Cerebellar nuclear complex (tissue), 1 donor: ENCODE data around the gene ATP8B3.

Source experiments
- DNase-seq, 2 experiments: peaks; one replicate each; lab custom pipeline; 2025; lab: John Stamatoyannopoulos, UW

ATP8B3 gene

GRCh38 chr19:1744822-1745563 lies 67.1 kb downstream of the ATP8B3 start:
- no peak for DNase-seq

- DNase-seq: no peak
These were observed 67.9 kb downstream of the ATP8B3 start for GRCh38 chr19:1744133-1744665.

DNA sequence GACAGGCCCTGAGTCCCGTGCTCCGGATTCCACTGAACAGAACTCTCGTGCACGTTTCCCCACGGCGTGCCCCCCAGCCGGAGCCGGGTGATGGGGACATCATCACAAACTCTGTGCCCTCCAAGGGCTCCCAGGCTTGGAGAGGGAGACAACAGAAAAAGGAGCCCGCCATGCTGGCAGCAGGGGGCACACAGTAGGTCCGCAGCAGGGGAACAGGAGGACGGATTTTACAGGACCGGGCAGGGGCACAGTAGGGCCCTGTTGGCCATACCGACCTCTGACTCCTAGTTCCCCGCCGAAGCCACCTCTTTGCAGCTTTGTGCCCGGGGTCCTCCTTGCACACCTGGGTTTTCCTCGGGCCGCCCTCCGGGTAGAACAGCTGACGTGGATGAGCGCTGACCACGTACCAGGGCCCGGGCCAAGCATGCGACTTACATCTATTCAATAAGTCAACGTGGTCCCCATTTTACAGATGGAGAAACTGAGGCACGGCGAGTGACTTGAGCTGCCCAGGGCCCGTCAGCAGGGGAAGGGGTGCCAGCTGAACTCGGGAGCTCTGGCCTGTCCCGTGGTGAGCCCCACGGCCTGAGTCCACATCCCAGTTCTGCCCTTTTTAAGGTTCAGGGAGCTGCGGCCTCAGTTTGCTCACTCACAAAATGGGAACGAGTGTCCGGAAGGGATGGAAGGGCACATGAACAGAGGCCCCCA lies 68.9 kb downstream of the ATP8B3 start:
- DNase-seq: no peak

DNA sequence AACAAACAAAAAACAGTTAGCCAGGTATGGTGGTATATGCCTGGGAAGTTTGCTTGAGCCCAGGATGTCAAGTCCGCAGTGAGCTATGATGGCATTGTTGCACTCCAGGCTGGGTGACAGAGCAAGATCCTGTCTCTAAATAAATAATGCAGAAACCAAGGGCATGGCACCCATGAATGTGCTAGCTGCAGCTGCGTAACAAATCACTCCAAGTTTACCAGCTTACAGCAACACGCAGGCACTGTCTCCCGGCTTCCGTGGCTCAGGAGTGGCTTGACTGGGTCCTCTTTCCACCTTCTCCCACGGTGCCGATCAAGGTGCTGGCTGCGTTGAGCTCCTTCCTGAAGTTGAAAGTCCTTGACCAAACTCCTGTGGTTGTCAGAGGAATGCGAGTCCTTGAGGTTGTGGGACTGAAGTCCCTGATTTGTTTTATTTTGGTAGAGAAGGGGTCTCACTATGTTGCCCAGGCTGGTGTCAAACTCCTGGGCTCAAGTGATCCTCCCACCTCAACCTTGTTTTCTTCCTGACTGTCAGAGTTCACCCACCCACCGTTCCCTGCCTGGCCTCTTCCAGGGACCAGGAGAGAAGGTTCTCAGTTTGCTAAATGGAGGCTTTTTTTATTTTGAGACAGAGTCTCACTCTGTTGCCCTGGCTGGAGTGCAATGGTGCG lies 72.0 kb downstream of the ATP8B3 start:
- no peak for DNase-seq

DNA sequence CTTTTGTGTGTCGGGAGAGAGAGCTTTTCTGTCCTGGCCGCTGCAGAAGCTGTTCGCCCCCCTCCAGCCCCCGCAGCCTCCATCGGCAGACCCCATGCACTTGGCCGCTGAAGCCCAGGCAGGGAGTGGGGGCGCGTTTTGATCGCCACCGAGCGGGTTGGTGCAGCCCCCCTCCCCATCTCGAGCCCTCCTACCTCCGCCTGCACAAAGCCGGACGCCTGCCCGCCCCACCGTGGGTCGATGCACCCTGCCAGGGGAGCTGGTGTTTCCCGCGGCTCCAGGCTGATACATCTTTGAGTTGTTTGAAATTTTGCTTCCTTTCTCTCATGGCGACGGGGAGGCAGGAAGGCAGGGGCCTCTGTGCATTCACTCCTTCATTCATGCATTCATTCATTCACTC lies 75.1 kb downstream of the ATP8B3 start:
- DNase-seq: no peak

- no peak for DNase-seq
These were observed 75.8 kb downstream of the ATP8B3 start for GRCh38 chr19:1736280-1736679.

- no peak for DNase-seq
These were observed 77.6 kb downstream of the ATP8B3 start for GRCh38 chr19:1734321-1734966.
